GM12878 (cell line): Measurements from ENCODE around the gene UFD1.

Experiments
- DPF2 ChIP-seq: fragments of 450-650 bp; IDR thresholded peaks from 2 replicates; pipeline ENCODE4 v1.6.1; 2017; ENCODE audit warnings: mild to moderate bottlenecking
- EP300 ChIP-seq, 2 experiments: fragments of 150-350 bp in 1 of 2; IDR thresholded peaks; 2 replicates each; pipeline ENCODE4 v1.6.1; 2011 to 2012; ENCODE audit warnings: low read depth in 2 of 2, low read length in 2 of 2, borderline replicate concordance in 1 of 2, improper control_type of control experiment in 1 of 2, inconsistent platforms in 1 of 2; ENCODE audit not compliant: control insufficient read depth in 1 of 2
- GABPA ChIP-seq: IDR thresholded peaks from 2 replicates; pipeline ENCODE4 v1.6.1; 2014; ENCODE audit warnings: antibody characterized with exemption, low read depth, mild to moderate bottlenecking, inconsistent platforms
- JUND ChIP-seq: IDR thresholded peaks from 2 replicates; pipeline ENCODE4 v1.6.1; 2012; ENCODE audit warnings: low read depth, mild to moderate bottlenecking, low read length, improper control_type of control experiment, moderate library complexity
- MTA3 ChIP-seq: IDR thresholded peaks from 2 replicates; pipeline ENCODE4 v1.6.1; 2012; ENCODE audit warnings: low read length, inconsistent platforms, borderline replicate concordance
- YY1 ChIP-seq: IDR thresholded peaks from 2 replicates; pipeline ENCODE4 v1.6.1; 2011; ENCODE audit warnings: low read depth, mild to moderate bottlenecking, low read length
- TF ChIP-seq, protein P1 (sequence below): fragments of 450-650 bp; IDR thresholded peaks from 2 replicates; pipeline ENCODE4 v1.6.1; 2017; ENCODE audit warnings: low read depth, mild to moderate bottlenecking, moderate library complexity
- TF ChIP-seq, protein P2 (sequence below), 3 experiments: IDR thresholded peaks in 2 of 3; conservative IDR thresholded peaks in 1 of 3; 2 replicates each; pipeline ENCODE4 v1.5.1; 2011; ENCODE audit warnings: low read depth in 3 of 3, low read length in 3 of 3, mild to moderate bottlenecking in 3 of 3, control low read depth in 2 of 3, moderate library complexity in 2 of 3, inconsistent platforms in 1 of 3, mixed read lengths in 1 of 3; ENCODE audit not compliant: control insufficient read depth in 2 of 3, insufficient read depth in 1 of 3; ENCODE audit errors: extremely low read depth in 1 of 3

GRCh38 chr22:19471572-19471971 is 7.4 kb downstream of the UFD1 start:
- TF ChIP-seq, protein P1, sequence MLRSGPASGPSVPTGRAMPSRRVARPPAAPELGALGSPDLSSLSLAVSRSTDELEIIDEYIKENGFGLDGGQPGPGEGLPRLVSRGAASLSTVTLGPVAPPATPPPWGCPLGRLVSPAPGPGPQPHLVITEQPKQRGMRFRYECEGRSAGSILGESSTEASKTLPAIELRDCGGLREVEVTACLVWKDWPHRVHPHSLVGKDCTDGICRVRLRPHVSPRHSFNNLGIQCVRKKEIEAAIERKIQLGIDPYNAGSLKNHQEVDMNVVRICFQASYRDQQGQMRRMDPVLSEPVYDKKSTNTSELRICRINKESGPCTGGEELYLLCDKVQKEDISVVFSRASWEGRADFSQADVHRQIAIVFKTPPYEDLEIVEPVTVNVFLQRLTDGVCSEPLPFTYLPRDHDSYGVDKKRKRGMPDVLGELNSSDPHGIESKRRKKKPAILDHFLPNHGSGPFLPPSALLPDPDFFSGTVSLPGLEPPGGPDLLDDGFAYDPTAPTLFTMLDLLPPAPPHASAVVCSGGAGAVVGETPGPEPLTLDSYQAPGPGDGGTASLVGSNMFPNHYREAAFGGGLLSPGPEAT = no peak
- TF ChIP-seq YY1 = no peak
- TF ChIP-seq MTA3 = no peak
- no peak for TF ChIP-seq GABPA
- no peak for TF ChIP-seq EP300 (IDR thresholded peaks at IDR 0.05; ENCODE audit: borderline replicate concordance in 1 of 2, control insufficient read depth in 1 of 2, low read depth in 2 of 2, low read length in 2 of 2)
- TF ChIP-seq DPF2 = no peak
- TF ChIP-seq, protein P2, sequence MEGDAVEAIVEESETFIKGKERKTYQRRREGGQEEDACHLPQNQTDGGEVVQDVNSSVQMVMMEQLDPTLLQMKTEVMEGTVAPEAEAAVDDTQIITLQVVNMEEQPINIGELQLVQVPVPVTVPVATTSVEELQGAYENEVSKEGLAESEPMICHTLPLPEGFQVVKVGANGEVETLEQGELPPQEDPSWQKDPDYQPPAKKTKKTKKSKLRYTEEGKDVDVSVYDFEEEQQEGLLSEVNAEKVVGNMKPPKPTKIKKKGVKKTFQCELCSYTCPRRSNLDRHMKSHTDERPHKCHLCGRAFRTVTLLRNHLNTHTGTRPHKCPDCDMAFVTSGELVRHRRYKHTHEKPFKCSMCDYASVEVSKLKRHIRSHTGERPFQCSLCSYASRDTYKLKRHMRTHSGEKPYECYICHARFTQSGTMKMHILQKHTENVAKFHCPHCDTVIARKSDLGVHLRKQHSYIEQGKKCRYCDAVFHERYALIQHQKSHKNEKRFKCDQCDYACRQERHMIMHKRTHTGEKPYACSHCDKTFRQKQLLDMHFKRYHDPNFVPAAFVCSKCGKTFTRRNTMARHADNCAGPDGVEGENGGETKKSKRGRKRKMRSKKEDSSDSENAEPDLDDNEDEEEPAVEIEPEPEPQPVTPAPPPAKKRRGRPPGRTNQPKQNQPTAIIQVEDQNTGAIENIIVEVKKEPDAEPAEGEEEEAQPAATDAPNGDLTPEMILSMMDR (IDR thresholded peaks at IDR 0.05 in 2 of 3, conservative IDR thresholded peaks at IDR 0.05 in 1 of 3; ENCODE audit: control insufficient read depth in 2 of 3, extremely low read depth in 1 of 3, insufficient read depth in 1 of 3, low read depth in 3 of 3, low read length in 3 of 3) = no peak
- no peak for TF ChIP-seq JUND
